D721Med (cell line): ENCODE data around the gene TAF12.
A peak's percentile ranks its signal among the peaks of the same experiment; 100 is the strongest.

Experiments used
- DNase-seq: peaks from one replicate; pipeline ENCODE4 v3.0.0; 2011; ENCODE audit warnings: low spot score; ENCODE audit not compliant: insufficient read length
- FAIRE-seq: peaks from 2 replicates; lab custom pipeline; 2011; peaks lifted over from hg19 to GRCh38; lab: Jason Lieb, UNC
- TF ChIP-seq, protein P1 (sequence below): IDR thresholded peaks from 2 replicates; pipeline ENCODE4 v1.5.1; 2012; ENCODE audit warnings: mild to moderate bottlenecking, control low read depth; ENCODE audit not compliant: insufficient read depth; ENCODE audit errors: missing control alignments

The TAF12 gene

DNA sequence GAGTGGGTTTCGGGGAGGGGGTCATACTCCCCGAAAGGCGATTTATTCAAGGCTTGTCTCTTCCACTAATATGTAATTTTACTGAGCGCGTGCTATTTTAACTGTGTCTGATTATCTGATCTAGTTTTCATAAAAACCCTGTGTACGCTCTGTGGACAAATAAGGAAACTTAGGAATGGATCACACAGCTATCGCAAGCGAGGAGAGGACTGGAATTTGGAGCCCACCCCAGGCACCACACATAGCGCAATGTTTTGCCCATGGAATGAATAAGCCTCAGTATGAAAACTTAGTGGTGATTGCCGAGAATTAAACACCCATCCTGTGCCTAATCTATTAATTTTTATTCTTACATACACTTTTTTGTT, 60.6 kb downstream of the TAF12 start:
- DNase-seq (no peak), FAIRE-seq (no peak)
- TF ChIP-seq, protein P1, sequence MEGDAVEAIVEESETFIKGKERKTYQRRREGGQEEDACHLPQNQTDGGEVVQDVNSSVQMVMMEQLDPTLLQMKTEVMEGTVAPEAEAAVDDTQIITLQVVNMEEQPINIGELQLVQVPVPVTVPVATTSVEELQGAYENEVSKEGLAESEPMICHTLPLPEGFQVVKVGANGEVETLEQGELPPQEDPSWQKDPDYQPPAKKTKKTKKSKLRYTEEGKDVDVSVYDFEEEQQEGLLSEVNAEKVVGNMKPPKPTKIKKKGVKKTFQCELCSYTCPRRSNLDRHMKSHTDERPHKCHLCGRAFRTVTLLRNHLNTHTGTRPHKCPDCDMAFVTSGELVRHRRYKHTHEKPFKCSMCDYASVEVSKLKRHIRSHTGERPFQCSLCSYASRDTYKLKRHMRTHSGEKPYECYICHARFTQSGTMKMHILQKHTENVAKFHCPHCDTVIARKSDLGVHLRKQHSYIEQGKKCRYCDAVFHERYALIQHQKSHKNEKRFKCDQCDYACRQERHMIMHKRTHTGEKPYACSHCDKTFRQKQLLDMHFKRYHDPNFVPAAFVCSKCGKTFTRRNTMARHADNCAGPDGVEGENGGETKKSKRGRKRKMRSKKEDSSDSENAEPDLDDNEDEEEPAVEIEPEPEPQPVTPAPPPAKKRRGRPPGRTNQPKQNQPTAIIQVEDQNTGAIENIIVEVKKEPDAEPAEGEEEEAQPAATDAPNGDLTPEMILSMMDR: no peak

DNA sequence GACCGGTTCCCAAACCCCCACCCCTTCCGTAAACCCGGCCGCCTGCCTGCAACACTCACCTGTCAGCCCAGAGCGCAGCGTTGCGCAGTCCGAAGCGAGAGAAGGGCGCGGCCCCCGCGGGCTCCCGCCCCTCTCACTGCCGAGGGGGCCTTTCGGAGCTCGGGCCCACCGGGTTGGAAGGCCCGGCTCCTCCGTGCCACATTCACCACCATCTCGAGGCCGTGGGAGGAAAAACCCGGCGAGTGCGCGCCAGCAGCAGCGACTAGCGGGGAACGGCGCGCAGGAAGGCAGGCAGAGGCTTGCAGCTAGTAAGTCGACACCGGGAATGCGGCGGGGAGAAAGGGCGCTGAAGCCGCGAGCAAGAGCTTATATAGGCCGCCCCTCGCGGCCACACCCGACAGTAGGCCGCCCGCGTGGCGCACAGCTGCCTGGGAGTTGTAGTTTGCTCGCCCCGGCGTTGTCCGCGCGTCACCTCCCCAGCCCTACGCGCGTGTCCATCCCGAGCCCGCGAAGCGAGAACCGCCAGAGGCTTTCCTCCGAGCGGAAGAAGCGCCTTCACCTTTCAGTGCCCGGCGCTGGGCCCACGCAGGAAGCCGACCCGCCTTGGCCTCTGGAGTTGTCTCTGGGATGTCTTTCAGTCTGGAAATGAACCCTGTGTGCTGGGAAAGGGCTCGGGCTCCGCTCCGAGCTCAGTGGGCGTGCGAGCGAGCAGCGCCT, 61.2 kb downstream of the TAF12 start:
- FAIRE-seq (no peak), DNase-seq (peak; percentile 94)
- TF ChIP-seq, protein P1: no peak

DNA sequence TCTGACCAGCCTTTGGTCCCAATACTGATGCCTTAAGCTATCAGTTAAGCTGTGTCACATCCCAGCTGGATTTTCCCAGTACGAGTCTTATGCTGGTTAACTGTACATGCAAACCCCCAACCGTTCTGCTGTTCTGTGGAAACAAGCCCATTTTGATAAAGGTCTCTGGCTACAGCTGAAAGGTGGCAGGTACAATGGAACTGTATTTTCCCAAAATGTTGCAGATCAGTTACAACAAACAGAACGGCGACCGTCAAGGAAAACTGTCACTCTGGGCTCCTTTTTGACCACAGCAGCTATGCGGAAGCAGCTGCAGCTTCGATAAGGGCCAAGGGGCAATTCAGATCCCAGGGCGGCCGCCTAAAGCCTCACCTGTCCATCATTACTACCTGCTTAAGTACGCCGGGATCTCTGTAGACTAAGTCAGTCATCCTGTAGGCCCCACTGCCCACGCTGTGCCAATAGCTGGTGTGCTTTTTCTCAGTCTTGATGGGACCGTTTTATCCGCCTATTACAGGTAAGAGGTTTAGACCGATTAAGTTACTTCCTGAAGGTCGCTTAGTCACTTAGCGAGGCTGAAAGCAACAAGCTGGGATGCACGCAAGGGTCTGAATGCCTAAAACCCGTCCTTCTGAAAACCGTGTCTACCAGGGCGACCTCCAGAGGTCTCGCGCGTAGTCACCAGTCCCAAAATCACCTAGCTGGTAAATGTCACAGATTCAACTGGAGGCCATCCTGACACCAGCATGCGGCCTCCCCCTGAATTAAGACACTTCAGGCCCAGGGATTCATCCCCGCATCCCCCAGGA, 61.9 kb downstream of the TAF12 start:
- no peak for DNase-seq
- FAIRE-seq: no peak
- TF ChIP-seq, protein P1: peak; percentile 14

DNA sequence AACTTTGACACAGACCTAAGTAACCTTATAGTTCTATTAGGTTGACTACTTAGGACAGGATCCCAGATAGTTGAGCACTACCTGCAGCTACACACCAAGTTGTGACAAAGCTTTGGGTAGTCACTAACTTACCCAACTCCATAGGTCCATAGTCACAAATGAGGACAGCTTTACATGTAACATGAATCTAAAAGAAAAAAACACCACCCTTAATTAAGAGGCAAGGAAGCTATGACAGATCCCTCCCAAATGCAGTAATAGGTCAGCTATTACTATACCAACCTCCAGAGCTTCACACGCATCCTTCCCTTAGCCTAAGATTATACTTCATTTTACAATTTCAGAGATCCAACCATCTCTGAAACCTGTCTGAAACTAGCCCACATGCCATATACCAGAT, 63.5 kb downstream of the TAF12 start:
- TF ChIP-seq, protein P1: no peak
- FAIRE-seq (no peak), DNase-seq (no peak)

DNA sequence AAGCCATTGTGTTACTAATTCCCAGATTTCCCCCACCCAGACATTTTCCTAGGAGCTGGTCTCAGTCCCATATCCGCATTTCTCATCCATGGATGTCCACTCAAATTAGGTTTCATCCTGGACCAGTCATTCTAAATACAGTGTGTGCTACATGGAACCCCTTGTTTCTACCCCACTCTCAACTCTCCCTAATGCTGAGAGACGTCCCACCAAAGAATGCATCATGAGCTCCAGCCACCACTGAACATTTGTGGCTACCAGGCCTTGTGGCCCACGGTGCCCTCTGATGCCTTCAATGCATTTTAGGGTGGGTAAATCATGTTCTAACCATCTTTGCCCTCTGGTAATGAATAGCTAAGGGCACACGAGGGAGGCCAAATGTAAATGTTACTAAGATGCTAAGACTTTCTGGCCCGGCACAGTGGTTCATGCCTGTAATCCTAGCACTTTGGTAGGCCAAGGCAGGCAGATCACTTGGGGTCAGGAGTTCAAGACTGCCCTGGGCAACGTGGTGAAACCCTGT, 64.1 kb downstream of the TAF12 start:
- no peak for DNase-seq
- no peak for FAIRE-seq

DNA sequence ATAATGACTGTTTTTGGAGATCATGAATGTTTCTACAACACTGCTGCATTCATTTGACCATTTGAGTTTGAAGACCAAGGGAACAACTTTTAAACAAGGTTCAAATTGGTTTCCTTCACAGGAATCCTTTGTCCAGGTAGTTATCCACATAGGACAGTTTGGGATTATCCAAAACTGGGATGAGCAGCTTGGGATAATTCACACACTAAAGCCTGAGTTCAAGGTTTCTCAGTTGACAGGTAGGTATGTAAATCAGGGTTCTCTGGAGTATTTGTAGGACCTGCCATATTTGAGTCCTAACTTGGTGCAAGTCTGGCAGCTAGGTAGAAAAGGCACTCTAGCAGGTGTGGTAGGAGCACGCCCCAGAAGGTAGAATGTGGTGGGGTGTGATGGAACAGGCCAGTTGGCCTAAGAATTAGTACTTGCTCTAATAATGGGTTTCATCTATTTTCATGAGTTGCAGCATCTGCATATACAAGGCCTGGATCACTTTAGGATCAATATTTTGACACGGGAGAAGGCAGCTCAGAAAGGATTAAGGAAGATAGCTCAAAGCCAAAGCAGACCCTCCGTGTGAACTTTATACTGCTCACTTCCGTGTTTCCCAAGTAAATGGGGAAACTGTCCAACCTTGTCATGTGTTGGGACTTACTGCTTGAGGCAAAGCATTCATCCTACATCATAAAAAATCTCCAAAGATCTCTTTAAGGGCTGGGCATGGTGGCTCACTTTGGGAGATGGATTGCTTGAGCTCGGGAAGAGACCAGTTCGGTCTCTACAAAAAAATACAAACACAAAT, 64.9 kb downstream of the TAF12 start:
- TF ChIP-seq, protein P1: no peak
- DNase-seq: no peak
- FAIRE-seq: no peak

More for the DNA sequence above, 64.1 kb downstream of the TAF12 start:
- TF ChIP-seq, protein P1: no peak
